Choroid plexus epithelial cell (primary cell): Measurements from ENCODE around the gene AGFG1.

Source experiments
- DNase-seq: peaks from one replicate; pipeline ENCODE4 v3.0.0-alpha.2; 2010; ENCODE audit warnings: low read depth
- H3K4me3 ChIP-seq: 2 replicates; pipeline ENCODE4 v1.5.1; 2011; ENCODE audit warnings: low read depth, mild to moderate bottlenecking, control low read depth, low read length, moderate library complexity
- CTCF ChIP-seq: conservative IDR thresholded peaks from 2 replicates; pipeline ENCODE4 v1.5.1; 2011; ENCODE audit warnings: low read depth, mild to moderate bottlenecking, control low read depth, inconsistent platforms, low read length, moderate library complexity

AGFG1 gene

GRCh38 chr2:227460833-227461232 lies 11.1 kb upstream of the AGFG1 start:
- no peak for DNase-seq
- TF ChIP-seq CTCF, result no peak
- H3K4me3 ChIP-seq, result no peak overlapping the region

- no peak for DNase-seq
- TF ChIP-seq CTCF, result no peak
- no peak overlapping the region for H3K4me3 ChIP-seq
Observed at GRCh38 chr2:227461811-227462461, 10.0 kb upstream of the AGFG1 start.

- DNase-seq, result no peak
- H3K4me3 ChIP-seq, result no peak overlapping the region
- TF ChIP-seq CTCF, result no peak
Observed at GRCh38 chr2:227462462-227462951, 9.4 kb upstream of the AGFG1 start.

GRCh38 chr2:227462972-227463931 lies 8.7 kb upstream of the AGFG1 start:
- no peak for TF ChIP-seq CTCF
- DNase-seq, result no peak
- no peak overlapping the region for H3K4me3 ChIP-seq

GRCh38 chr2:227464361-227464760 lies 7.6 kb upstream of the AGFG1 start:
- TF ChIP-seq CTCF, result no peak
- H3K4me3 ChIP-seq, result no peak overlapping the region
- no peak for DNase-seq

GRCh38 chr2:227464851-227465250 lies 7.1 kb upstream of the AGFG1 start:
- no peak overlapping the region for H3K4me3 ChIP-seq
- no peak for DNase-seq
- no peak for TF ChIP-seq CTCF
